GM21717 (cell line): ENCODE data around the gene ZNF576.
"Not testable (repeated sequence)": the region's sequence is repeated elsewhere in the genome, so short reads cannot be mapped to it uniquely, and the experiment has no call there.

Source experiments
- ATAC-seq: cut with Tn5 transposase; IDR thresholded peaks from one replicate; pipeline ENCODE4 v1.9.1; 2021; ENCODE audit warnings: mild to moderate bottlenecking, moderate library complexity; ENCODE audit not compliant: unreplicated experiment

Gene ZNF576

GRCh38 chr19:43598445-43599240 is 2.2 kb downstream of the ZNF576 start:
- ATAC-seq = no peak

- no peak for ATAC-seq
Measured at GRCh38 chr19:43599635-43600295, 3.4 kb downstream of the ZNF576 start.

GRCh38 chr19:43600326-43600725 is 3.9 kb downstream of the ZNF576 start:
- not testable (repeated sequence) for ATAC-seq

- no peak for ATAC-seq
Measured at GRCh38 chr19:43605875-43606568, 9.6 kb downstream of the ZNF576 start.

GRCh38 chr19:43606569-43607229 is 10.3 kb downstream of the ZNF576 start:
- no peak for ATAC-seq

- no peak for ATAC-seq
Measured at GRCh38 chr19:43607238-43608205, 11.1 kb downstream of the ZNF576 start.

GRCh38 chr19:43609872-43610271 is 13.5 kb downstream of the ZNF576 start:
- ATAC-seq = no peak

- no peak for ATAC-seq
Measured at GRCh38 chr19:43610493-43610892, 14.1 kb downstream of the ZNF576 start.

- no peak for ATAC-seq
Measured at GRCh38 chr19:43611788-43612187, 15.4 kb downstream of the ZNF576 start, which contains the start of gene SRRM5. Gene SRRM5, plus strand, starts transcription at chr19:43612088. Its CDS starts 34 bp downstream, at chr19:43612122.

- ATAC-seq = no peak
Measured at GRCh38 chr19:43612374-43612773, 16.0 kb downstream of the ZNF576 start.

- no peak for ATAC-seq
Measured at GRCh38 chr19:43616306-43616705, 19.9 kb downstream of the ZNF576 start.

- no peak for ATAC-seq
Measured at GRCh38 chr19:43616954-43617353, 20.6 kb downstream of the ZNF576 start.

- peak; percentile 21 for ATAC-seq
Measured at GRCh38 chr19:43618921-43619261, 22.5 kb downstream of the ZNF576 start.

GRCh38 chr19:43619262-43620060 is 23.1 kb downstream of the ZNF576 start, which contains the start of gene ZNF428:
Gene ZNF428, minus strand, starts transcription at chr19:43619629. Its CDS starts 5,325 bp downstream, at chr19:43614304.
- peak; percentile 63 for ATAC-seq

- ATAC-seq = no peak
Measured at GRCh38 chr19:43620061-43621001, 23.9 kb downstream of the ZNF576 start.

- no peak for ATAC-seq
Measured at GRCh38 chr19:43622070-43622469, 25.7 kb downstream of the ZNF576 start.

GRCh38 chr19:43622956-43623355 is 26.6 kb downstream of the ZNF576 start:
- ATAC-seq = no peak
